ENCODE results near the gene HES4.

The HES4 gene

DNA sequence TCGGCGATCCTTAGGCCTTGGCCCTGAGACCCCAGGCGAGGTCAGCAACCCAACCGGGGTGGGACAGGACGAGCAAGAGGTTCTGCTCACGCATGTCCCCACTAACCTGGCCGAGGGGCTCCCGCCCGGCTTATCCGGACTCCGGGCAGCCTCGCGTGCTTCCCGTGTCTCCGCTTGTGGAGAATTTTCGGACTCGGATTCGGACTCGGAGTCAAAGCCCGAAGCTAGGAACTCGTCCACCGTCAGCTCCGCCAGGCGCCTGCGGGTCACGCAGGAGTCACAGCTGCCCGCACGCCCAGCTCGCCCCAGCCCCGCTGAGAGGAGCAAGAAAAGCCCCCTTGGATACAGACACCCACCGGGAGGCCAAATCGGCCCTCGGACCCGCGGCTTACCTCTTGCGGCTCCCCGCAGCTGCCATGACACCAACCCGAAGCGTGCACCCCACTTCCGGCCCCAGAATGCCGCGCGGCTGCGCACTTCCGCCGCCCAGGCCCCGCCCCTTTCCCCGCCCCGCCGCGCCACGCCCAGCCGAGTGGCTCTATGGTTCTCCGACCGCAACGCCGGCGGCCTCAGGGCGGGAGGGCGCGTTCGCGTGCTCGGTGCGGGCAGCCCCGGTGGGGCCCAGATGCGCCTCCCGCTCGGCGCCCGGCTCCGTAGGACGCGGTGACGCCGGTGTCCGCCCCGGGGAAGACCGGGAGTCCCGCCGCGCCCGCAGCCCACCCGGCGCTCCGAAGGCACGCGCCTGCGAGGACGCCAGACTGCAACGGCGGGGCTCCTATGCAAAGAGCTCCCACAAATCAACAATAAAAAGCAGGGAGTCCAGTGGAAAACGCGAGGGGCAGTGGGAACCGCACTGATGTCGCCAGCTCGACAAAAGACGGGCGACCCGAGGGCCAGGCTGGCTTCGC lies 40.8 kb downstream of the HES4 start, which contains the start of gene NOC2L:
Gene NOC2L, minus strand, starts transcription at position 434 of the 908 bp plus-strand sequence. Its CDS starts 16 bp downstream, at position 418.
- peaks cover 31% of the 10 kb centered on the region for H3K36me3 ChIP-seq (ENCODE audit: insufficient read depth, low read length)
- peaks cover 12% of the 10 kb centered on the region for H3K79me2 ChIP-seq (ENCODE audit: insufficient read depth, low read length)

DNA sequence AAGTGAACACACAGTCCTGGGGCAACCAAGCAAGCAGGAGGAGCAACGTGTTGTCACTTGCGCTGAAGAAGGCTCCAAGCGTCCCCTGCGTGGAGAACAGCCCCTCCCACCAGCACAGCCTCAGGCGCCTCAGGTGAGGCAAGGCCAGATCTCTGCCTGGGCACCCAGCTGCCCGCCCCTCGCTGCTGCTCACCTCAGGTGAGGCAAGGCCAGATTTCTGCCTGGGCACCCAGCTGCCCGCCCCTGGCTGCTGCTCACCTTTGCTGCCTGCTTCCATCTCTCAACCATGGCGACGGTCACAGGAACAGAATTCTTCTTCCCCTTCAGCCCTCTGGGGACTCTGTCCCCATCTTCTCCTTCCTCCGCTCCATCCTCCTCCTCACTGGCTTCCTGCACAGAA lies 43.3 kb downstream of the HES4 start:
- Histone ChIP-seq H2AFZ (ENCODE audit: low read length) (no peak overlapping the region), H3K9me2 (ENCODE audit: low read depth, low read length) (no peaks in the 10 kb centered on the region), H3K79me2 (ENCODE audit: insufficient read depth, low read length) (peaks cover 12% of the 10 kb centered on the region), H3K4me3 (ENCODE audit: low read depth, low read length, poor library complexity, severe bottlenecking) (no peak overlapping the region), H3K9me3 (ENCODE audit: low read length) (no peaks in the 10 kb centered on the region), H3K27me3 (ENCODE audit: insufficient read depth, low read length) (no peaks in the 10 kb centered on the region), H3K4me1 (ENCODE audit: insufficient read depth, low read length, severe bottlenecking) (peaks cover 26% of the 10 kb centered on the region), H3K4me2 (ENCODE audit: low read length) (no peak overlapping the region), H3K9ac (ENCODE audit: low read length) (no peak overlapping the region), H3K36me3 (ENCODE audit: insufficient read depth, low read length) (peaks cover 54% of the 10 kb centered on the region), H4K20me1 (ENCODE audit: insufficient read depth, low read length) (no peaks in the 10 kb centered on the region), H3F3A (ENCODE audit: insufficient read depth, low read length) (no peaks in the 10 kb centered on the region), H3K27ac (ENCODE audit: low read depth, low read length, poor library complexity, severe bottlenecking) (no peak overlapping the region)
- no peak for TF ChIP-seq EZH2 (IDR thresholded peaks at IDR 0.05; ENCODE audit: borderline replicate concordance, low read length)
- TF ChIP-seq, protein P1, sequence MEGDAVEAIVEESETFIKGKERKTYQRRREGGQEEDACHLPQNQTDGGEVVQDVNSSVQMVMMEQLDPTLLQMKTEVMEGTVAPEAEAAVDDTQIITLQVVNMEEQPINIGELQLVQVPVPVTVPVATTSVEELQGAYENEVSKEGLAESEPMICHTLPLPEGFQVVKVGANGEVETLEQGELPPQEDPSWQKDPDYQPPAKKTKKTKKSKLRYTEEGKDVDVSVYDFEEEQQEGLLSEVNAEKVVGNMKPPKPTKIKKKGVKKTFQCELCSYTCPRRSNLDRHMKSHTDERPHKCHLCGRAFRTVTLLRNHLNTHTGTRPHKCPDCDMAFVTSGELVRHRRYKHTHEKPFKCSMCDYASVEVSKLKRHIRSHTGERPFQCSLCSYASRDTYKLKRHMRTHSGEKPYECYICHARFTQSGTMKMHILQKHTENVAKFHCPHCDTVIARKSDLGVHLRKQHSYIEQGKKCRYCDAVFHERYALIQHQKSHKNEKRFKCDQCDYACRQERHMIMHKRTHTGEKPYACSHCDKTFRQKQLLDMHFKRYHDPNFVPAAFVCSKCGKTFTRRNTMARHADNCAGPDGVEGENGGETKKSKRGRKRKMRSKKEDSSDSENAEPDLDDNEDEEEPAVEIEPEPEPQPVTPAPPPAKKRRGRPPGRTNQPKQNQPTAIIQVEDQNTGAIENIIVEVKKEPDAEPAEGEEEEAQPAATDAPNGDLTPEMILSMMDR (IDR thresholded peaks at IDR 0.05; ENCODE audit: low read length) = no peak

More for the DNA sequence above, 40.8 kb downstream of the HES4 start, which contains the start of gene NOC2L:
- TF ChIP-seq, protein P1 (IDR thresholded peaks at IDR 0.05; ENCODE audit: low read length) = no peak
- TF ChIP-seq EZH2 (IDR thresholded peaks at IDR 0.05; ENCODE audit: borderline replicate concordance, low read length) = no peak
- Histone ChIP-seq H3K4me2 (ENCODE audit: low read length) (peak within 1 kb of the TSS; percentile 79), H3K27ac (ENCODE audit: low read depth, low read length, poor library complexity, severe bottlenecking) (no peak within 1 kb of the TSS), H3K9ac (ENCODE audit: low read length) (peak within 1 kb of the TSS; percentile 87), H2AFZ (ENCODE audit: low read length) (peak within 1 kb of the TSS; percentile 74; the same call in 1 of the 2 replicates), H4K20me1 (ENCODE audit: insufficient read depth, low read length) (no peaks in the 10 kb centered on the region), H3K27me3 (ENCODE audit: insufficient read depth, low read length) (no peaks in the 10 kb centered on the region), H3K9me3 (ENCODE audit: low read length) (no peaks in the 10 kb centered on the region), H3K4me3 (ENCODE audit: low read depth, low read length, poor library complexity, severe bottlenecking) (peak within 1 kb of the TSS; percentile 98), H3K9me2 (ENCODE audit: low read depth, low read length) (no peaks in the 10 kb centered on the region), H3K4me1 (ENCODE audit: insufficient read depth, low read length, severe bottlenecking) (peaks cover 28% of the 10 kb centered on the region), H3F3A (ENCODE audit: insufficient read depth, low read length) (no peaks in the 10 kb centered on the region)

DNA sequence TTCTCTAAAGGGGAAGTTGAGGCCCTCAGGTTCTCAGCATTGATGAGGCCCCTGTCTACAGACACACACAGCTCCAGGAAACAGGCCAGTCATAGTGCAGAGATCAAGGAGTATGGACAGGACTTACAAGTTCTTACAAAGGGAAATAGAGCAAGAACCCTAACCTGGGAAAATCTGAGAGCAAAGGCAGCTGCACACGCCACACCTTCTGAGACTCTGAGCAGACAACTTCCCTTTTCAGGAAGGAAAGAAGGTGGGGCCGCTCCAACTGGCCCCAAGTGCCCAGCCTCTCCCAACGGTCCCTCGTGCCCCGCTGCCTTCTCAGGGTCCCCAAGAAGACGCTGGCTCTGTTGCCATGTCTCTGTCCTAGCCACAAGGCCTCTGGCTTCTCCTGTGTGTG lies 44.4 kb downstream of the HES4 start:
- Histone ChIP-seq H3K9me2 (ENCODE audit: low read depth, low read length) (no peaks in the 10 kb centered on the region), H3K9ac (ENCODE audit: low read length) (no peak overlapping the region), H3K4me3 (ENCODE audit: low read depth, low read length, poor library complexity, severe bottlenecking) (no peak overlapping the region), H4K20me1 (ENCODE audit: insufficient read depth, low read length) (no peaks in the 10 kb centered on the region), H3K4me1 (ENCODE audit: insufficient read depth, low read length, severe bottlenecking) (peaks cover 20% of the 10 kb centered on the region), H3K79me2 (ENCODE audit: insufficient read depth, low read length) (peaks cover 12% of the 10 kb centered on the region), H3K27me3 (ENCODE audit: insufficient read depth, low read length) (no peaks in the 10 kb centered on the region), H3K4me2 (ENCODE audit: low read length) (no peak overlapping the region), H3K9me3 (ENCODE audit: low read length) (no peaks in the 10 kb centered on the region), H3F3A (ENCODE audit: insufficient read depth, low read length) (no peaks in the 10 kb centered on the region), H3K36me3 (ENCODE audit: insufficient read depth, low read length) (peaks cover 66% of the 10 kb centered on the region), H3K27ac (ENCODE audit: low read depth, low read length, poor library complexity, severe bottlenecking) (no peak overlapping the region), H2AFZ (ENCODE audit: low read length) (no peak overlapping the region)
- TF ChIP-seq, protein P1 (IDR thresholded peaks at IDR 0.05; ENCODE audit: low read length) = no peak
- TF ChIP-seq EZH2 (IDR thresholded peaks at IDR 0.05; ENCODE audit: borderline replicate concordance, low read length) = no peak

All from OCI-LY1 (cell line).